Activated B cell treated with CpG ODN at 0.5 μM for 24 hours (primary cell): ENCODE results near the gene FCRLA. TPM values are rescaled to one million over a fixed set of nuclear protein-coding genes. Genes with fewer than 3 reads are reported as not detected.
A peak's percentile ranks its signal among the peaks of the same experiment; 100 is the strongest.
"Not testable (repeated sequence)": the region's sequence is repeated elsewhere in the genome, so short reads cannot be mapped to it uniquely, and the experiment has no call there.

Experiments
- ATAC-seq: fragments of 200-7000 bp; cut with Tn5 transposase; one replicate; pipeline ENCODE4 v1.10.0; 2021; ENCODE audit warnings: low read depth, mild to moderate bottlenecking, moderate library complexity
- CTCF ChIA-PET: fragments of 350-600 bp; sonication (Branson Sonifier 250); formaldehyde crosslinking; loops from one replicate; lab custom pipeline; 2021; ENCODE audit warnings: antibody characterized with exemption; lab: Charles Lee
- POLR2A ChIA-PET: fragments of 350-600 bp; sonication (Branson Sonifier 250); formaldehyde crosslinking; loops from one replicate; lab custom pipeline; 2021; ENCODE audit warnings: antibody characterized with exemption; lab: Charles Lee
- DNase-seq: peaks from one replicate; pipeline ENCODE4 v3.0.0; 2022
- H3K27ac Mint-ChIP-seq: one replicate; pipeline ENCODE4 v1.8.0; 2020; ENCODE audit warnings: mixed read lengths
- H3K27me3 Mint-ChIP-seq: one replicate; pipeline ENCODE4 v1.8.0; 2021; ENCODE audit warnings: mixed read lengths
- H3K36me3 Mint-ChIP-seq: one replicate; pipeline ENCODE4 v1.8.0; 2021; ENCODE audit warnings: low read depth, mixed read lengths
- H3K4me1 Mint-ChIP-seq: one replicate; pipeline ENCODE4 v1.8.0; 2021; ENCODE audit warnings: mixed read lengths
- H3K4me3 Mint-ChIP-seq: one replicate; pipeline ENCODE4 v1.8.0; 2020; ENCODE audit warnings: mild to moderate bottlenecking, mixed read lengths
- H3K9me3 Mint-ChIP-seq: one replicate; pipeline ENCODE4 v1.8.0; 2020; ENCODE audit warnings: mixed read lengths
- intact Hi-C: fragments of 100-400 bp; cut with micrococcal nuclease; formaldehyde crosslinking; loops from one replicate; pipeline ENCODE4 v1.15.1; 2024
- total RNA-seq: library from RNA; stranded (reverse); gene quantifications from 2 replicates; pipeline ENCODE4 v1.2.3, GENCODE V29; 2022
- TF ChIP-seq, protein P1 (sequence below): fragments of 200-600 bp; IDR thresholded peaks from one replicate; pipeline ENCODE4 v1.8.0; 2022; ENCODE audit warnings: antibody characterized with exemption, mild to moderate bottlenecking

FCRLA gene
- total RNA-seq, 1 donor from 2014 or later: 175 TPM

DNA sequence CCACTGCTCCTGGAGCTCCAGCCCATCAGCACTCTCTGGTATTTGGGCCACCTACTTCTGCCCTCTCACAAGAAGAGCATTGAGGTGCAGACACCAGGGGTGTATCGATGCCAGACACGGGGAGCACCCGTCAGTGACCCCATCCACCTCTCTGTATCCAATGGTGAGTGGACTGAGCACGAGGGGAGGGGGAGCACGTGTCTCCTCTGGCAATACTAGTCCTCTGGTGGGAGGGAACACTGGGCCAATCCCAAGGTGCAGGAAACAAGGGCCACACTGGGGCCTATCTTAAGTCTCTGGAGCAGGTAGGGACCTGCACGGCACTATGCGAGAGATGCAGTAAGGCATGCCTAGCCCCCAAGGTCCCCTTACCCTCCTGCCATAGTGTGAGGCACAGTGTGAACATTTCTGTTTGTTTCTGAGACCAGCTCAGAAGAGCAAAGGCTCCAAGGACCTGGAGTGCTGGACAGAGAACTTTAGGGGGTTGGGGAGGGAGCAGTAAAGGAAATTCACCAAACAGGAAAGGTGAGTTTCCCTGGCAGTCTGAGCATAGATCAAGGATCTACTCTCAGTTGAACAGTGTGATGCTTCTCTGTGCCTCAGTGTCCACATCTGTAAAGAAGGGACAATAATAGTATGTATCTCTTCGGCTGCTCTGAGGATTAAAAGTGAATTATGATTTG lies 16.6 kb downstream of the FCRLA start:
- no peaks in the 10 kb centered on the region for H3K36me3 Mint-ChIP-seq
- no peak overlapping the region for H3K27ac Mint-ChIP-seq
- H3K4me1 Mint-ChIP-seq: peaks cover 67% of the 10 kb centered on the region
- peak overlapping the region; percentile 28 for H3K4me3 Mint-ChIP-seq
- intact Hi-C loops: no loop called here
- TF ChIP-seq, protein P1, sequence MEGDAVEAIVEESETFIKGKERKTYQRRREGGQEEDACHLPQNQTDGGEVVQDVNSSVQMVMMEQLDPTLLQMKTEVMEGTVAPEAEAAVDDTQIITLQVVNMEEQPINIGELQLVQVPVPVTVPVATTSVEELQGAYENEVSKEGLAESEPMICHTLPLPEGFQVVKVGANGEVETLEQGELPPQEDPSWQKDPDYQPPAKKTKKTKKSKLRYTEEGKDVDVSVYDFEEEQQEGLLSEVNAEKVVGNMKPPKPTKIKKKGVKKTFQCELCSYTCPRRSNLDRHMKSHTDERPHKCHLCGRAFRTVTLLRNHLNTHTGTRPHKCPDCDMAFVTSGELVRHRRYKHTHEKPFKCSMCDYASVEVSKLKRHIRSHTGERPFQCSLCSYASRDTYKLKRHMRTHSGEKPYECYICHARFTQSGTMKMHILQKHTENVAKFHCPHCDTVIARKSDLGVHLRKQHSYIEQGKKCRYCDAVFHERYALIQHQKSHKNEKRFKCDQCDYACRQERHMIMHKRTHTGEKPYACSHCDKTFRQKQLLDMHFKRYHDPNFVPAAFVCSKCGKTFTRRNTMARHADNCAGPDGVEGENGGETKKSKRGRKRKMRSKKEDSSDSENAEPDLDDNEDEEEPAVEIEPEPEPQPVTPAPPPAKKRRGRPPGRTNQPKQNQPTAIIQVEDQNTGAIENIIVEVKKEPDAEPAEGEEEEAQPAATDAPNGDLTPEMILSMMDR: no peak
- POLR2A ChIA-PET: interaction anchor here (1.0 kb wide), 1 partner anchor 17 kb away, joined by 4 read pairs; the partner anchor contains the start of gene FCRLA
- DNase-seq (no peak), ATAC-seq (no peak)
- no peaks in the 10 kb centered on the region for H3K27me3 Mint-ChIP-seq
- CTCF ChIA-PET: no interaction called here
- no peaks in the 10 kb centered on the region for H3K9me3 Mint-ChIP-seq

DNA sequence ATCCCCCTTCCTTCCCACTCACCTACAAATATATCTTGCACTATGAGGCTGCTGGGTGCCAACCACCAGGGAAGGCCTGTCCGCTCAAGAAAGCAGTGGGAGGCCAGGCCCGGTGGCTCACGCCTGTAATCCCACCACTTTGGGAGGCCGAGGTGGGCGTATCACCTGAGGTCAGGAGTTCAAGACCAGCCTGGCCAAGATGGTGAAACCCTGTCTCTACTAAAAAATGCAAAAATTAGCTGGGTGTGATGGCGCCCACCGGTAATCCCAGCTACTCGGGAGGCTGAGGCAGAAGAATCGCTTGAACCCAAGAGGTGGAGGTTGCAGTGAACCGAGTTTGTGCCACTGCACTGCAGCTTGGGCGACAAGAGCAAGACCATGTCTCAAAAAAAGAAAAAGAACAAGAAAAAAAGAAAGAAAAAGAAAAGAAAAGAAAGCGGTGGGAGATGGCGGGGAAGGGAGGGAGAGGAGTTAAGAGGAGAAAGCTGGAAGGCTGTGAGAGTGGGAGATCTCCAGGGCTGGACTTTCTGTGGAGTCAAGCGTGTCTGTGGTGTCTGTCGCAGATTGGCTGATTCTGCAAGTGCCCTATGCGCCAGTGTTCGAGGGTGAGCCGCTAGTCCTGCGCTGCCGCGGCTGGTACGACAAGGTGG lies 18.4 kb downstream of the FCRLA start:
- ChIA-PET CTCF (interaction anchor here (0.6 to 6.6 kb wide), 7 partner anchors 8 to 77 kb away, joined by 3 to 57 read pairs (median 7); partner anchors contain the start of gene FCRLA), POLR2A (interaction anchor here (0.6 to 5.9 kb wide), 10 partner anchors 10 to 1469 kb away, joined by 3 to 144 read pairs (median 8); partner anchors contain the start of genes DUSP12 and FCRLA)
- intact Hi-C loops, H3K27me3 Mint-ChIP-seq, H3K9me3 Mint-ChIP-seq, ATAC-seq, DNase-seq, H3K36me3 Mint-ChIP-seq: not testable (repeated sequence)
- H3K27ac Mint-ChIP-seq: peak overlapping the region; percentile 94
- peak overlapping the region; percentile 96 for H3K4me3 Mint-ChIP-seq
- peaks cover 67% of the 10 kb centered on the region for H3K4me1 Mint-ChIP-seq

DNA sequence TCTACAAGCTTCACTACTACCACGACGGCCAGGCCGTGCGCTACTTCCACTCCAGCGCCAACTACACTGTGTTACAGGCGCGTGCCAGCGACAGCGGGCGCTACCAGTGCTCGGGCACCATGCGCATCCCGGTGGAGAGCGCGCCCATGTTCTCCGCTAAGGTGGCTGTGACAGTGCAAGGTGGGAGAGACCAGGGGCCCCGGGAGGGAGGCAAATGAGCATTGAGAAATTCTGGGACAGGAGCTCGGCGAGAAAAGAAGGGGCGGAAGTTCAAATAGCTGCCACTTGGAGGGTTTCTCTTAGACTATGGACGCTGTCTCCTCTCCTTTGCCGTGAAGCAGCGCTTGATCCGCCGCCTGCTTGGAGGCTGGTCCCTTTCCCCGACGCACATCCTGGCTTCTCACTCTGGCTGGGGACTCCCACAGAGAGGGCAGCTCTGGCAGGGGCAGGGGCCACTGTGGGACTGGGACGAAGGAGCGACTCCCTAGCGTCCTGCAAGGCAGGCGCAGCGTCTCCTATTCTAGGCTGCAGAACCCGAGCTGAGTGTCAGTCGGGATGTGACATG lies 19.0 kb downstream of the FCRLA start:
- H3K4me3 Mint-ChIP-seq: peak overlapping the region; percentile 96
- TF ChIP-seq, protein P1: no peak
- H3K27me3 Mint-ChIP-seq: no peaks in the 10 kb centered on the region
- intact Hi-C loops: loop anchor here (1.0 kb wide), 2 partner anchors 8 to 21 kb away; no protein-coding TSS in a partner anchor
- peak; percentile 52 for DNase-seq
- ChIA-PET CTCF (interaction anchor here (0.6 to 6.6 kb wide), 8 partner anchors 8 to 78 kb away, joined by 3 to 57 read pairs (median 6); partner anchors contain the start of gene FCRLA), POLR2A (interaction anchor here (0.6 to 5.9 kb wide), 14 partner anchors 8 to 1470 kb away, joined by 3 to 144 read pairs (median 6); partner anchors contain the start of genes DUSP12 and FCRLA)
- no peaks in the 10 kb centered on the region for H3K36me3 Mint-ChIP-seq
- peak overlapping the region; percentile 94 for H3K27ac Mint-ChIP-seq
- H3K4me1 Mint-ChIP-seq: peaks cover 66% of the 10 kb centered on the region
- ATAC-seq: peak; percentile 25
- no peaks in the 10 kb centered on the region for H3K9me3 Mint-ChIP-seq

DNA sequence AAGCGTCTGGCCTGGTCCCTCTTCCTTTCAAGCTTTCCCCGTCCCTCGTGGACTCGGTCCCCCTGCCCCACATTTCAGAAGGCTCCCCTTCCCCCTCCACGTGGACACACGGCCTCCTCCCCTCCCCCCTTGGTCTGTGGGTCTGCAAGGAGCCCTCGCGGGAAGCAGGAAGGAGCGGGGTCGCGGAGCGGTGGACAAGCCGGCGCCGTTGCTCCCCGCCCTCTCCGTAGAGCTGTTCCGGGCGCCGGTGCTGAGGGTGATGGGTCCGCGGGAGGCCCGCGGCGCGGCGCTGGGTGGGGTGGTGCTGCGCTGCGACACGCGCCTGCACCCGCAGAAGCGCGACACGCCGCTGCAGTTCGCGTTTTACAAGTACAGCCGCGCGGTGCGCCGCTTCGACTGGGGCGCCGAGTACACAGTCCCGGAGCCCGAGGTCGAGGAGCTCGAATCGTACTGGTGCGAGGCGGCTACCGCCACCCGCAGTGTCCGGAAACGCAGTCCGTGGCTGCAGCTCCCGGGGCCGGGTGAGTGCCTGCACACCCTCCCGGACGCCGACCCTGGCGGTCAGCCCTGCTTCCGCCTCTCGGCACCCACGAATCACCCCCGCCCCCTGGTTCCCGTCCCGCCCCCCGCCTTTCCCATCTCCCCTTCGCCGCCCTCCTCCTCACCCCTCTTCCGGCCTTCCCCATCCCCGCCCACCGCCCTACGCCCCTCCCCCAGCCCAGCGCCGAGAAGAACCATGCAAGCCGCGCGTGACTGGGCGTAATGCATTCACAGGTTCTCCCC lies 19.6 kb downstream of the FCRLA start:
- ATAC-seq: peak; percentile 72
- TF ChIP-seq, protein P1: no peak
- POLR2A ChIA-PET: interaction anchor here (0.7 to 5.9 kb wide), 14 partner anchors 9 to 711 kb away, joined by 3 to 144 read pairs (median 6); partner anchors contain the start of genes DUSP12 and FCRLA

More for the DNA sequence above, 19.6 kb downstream of the FCRLA start:
- Mint-ChIP-seq H3K4me1 (peaks cover 63% of the 10 kb centered on the region), H3K27ac (peak overlapping the region; percentile 94), H3K4me3 (peak overlapping the region; percentile 96), H3K36me3 (no peaks in the 10 kb centered on the region), H3K9me3 (no peaks in the 10 kb centered on the region), H3K27me3 (no peaks in the 10 kb centered on the region)
- intact Hi-C loops: loop anchor here (1.0 kb wide), 3 partner anchors 8 to 21 kb away; no protein-coding TSS in a partner anchor
- peak; percentile 70 for DNase-seq
- CTCF ChIA-PET: interaction anchor here (0.6 to 6.6 kb wide), 7 partner anchors 10 to 78 kb away, joined by 3 to 57 read pairs (median 7); partner anchors contain the start of gene FCRLA
